Stimulated activated CD4-positive, alpha-beta T cell treated with anti-CD3 and anti-CD28 coated beads, Interleukin-4, amount 100 ng/mL, for 1 hour (primary cell): ENCODE data around the gene ATF7.
"Not testable (repeated sequence)": the region's sequence is repeated elsewhere in the genome, so short reads cannot be mapped to it uniquely, and the experiment has no call there.

Source experiments
- DNase-seq: peaks from one replicate; pipeline ENCODE4 v3.0.0-alpha.2; 2020

The ATF7 gene

GRCh38 chr12:53564278-53564677, 61.9 kb downstream of the ATF7 start:
- no peak for DNase-seq

- DNase-seq, result no peak
These were observed 62.6 kb downstream of the ATF7 start for GRCh38 chr12:53563452-53564028.

DNA sequence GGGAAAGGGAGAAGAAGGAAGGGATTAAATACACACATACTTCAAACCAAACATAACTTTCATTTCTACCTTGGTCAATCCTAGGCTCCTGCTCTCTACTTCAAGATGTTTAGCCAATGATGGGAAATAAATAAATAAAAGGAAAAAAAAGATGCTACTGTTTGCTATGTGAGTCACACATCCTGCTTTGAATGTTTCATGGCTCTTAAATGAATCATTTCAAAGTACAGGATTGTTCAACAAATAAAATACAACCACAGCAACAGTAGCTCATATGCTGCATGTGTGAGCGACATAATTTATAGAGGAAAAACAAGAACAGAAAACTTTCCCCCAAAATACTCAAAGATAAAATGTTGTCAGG, 64.6 kb downstream of the ATF7 start:
- no peak for DNase-seq

DNA sequence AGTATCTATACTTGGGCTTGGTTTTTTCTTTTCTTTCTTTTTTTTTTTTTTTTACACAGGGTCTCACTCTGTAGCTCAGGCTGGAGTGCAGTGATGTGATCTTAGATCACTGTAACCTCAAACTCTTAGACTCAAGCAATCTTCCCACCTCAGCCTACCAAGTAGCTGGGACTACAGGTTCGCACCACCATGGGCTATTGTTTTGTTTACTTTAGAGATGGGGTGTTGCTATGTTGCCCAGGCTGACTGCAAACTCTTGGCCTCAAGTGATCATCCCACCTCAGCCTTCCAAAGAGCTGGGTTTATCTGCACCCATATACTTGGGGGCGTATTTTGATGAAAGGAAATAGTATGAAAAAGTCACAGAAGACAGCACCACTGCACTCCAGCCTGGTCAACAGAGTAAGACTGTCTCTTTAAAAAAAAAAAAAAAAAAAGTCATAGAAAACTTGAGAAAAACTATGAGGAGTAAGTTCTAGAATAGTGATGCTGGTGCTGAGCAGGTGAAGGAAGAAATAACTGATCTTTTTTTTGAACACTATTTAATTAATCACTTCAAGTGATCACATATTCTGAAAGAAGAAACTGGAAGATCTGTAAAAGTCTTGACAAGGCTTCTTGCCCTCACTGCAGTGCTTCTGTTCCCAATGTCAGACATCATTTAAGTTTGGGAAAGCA, 65.1 kb downstream of the ATF7 start:
- DNase-seq, result no peak

DNA sequence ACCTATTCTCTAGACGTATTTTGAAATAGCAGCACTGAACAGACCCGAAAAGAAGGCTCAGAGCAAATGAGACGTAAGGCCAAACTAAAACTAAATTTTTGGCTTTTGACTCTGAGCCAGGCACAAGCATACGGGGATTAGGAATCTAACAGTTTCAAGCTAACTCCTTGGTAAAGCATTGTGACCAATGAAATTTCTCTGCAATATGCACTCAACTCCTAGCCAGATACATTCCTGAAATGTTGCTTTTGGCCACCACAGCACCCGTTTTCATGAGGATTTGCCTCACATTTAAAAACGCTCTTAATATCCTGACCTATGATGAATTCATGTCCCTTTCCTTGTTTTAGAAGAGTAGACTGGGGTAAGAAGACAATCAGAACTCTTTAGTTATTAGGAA, 65.8 kb downstream of the ATF7 start:
- DNase-seq, result no peak

GRCh38 chr12:53558631-53559030, 67.6 kb downstream of the ATF7 start:
- no peak for DNase-seq

DNA sequence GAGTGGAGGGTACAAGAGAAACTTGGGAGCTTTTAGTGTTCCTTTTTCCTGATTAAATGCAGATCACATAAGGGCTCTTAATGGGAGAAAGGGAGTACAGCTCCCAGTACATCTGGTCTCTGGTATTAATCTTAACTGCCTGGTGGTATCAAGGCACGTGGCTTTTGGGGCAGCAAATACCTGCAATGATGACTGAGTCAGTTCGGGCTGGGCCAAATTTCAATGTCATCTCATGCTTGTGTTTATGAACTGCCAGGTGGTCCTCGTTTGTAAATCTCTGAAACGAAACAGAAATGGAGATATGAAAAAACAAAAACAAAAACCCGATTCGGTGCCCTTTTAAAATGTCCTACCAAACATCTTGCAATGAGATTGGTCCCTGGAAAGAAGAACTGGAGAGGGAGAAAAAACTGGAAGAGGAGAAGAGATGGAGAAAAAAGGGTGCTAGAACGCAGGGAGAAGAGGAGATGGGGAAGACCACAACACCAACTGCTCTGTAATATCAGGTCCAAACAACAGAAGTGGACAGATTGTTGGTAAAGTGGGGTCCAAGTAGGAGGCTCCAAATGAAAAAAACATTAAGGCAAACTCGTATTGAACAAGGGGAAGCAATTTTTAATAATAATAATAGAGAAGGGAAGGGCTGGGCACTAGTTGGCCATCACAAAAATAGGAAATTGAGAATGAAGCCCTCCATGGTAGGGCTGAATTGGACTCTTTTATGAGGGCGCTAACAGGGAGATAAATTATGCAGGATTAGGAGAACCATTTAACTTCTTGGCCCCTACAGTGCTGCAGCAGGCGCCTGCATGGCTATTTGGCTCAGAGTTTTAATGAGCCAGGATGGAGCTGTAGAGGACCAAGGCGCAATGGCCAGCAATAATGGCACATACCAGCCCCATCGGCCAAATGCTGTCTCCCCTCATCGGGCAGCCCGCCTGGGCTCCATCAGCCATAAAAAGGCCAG, 73.5 kb downstream of the ATF7 start:
- DNase-seq, result no peak

DNA sequence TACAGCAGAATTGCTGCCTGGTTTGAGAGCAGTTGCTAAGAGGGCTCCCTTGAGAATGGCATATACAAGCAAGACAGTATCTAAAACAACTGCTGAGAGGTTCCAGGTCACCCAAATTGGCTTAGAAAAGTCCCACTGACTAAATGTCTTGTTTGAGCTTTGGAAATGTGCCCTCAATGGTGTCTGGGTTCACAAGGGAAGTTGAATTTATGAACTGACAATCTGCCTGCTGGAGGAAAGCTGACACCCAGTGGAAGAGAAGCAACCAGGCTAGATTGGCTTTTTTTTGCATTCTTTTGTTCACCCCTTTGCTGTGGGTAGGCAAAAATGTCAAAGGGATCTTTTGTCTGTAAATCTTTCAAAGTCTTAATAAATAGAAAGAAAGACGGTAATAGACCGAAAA, 74.3 kb downstream of the ATF7 start:
- no peak for DNase-seq

GRCh38 chr12:53550595-53550994, 75.6 kb downstream of the ATF7 start:
- DNase-seq, result no peak

- DNase-seq, result not testable (repeated sequence)
These were observed 76.1 kb downstream of the ATF7 start for GRCh38 chr12:53550131-53550530.

- not testable (repeated sequence) for DNase-seq
These were observed 77.8 kb downstream of the ATF7 start for GRCh38 chr12:53548354-53548753.

DNA sequence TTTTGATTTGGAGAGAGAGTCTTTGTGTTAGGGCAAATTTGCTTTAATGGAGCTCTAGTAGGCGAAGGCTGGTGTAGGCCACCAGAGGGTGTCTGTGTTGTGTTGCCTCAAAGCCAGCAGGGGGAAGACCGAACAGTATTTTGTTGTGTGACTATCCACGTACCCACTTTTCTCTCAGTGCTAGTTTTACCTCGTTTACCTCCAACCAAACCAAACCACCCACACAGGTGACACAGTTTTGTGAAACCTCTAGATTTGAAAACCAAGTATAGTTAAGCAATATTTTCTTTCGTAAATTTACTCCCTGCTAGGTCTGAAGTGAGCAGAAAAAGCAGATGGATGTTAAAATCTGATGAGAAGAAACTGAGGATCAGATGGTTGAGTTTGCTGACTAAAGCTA, 82.6 kb downstream of the ATF7 start:
- peak; percentile 43 for DNase-seq

- DNase-seq, result no peak
These were observed 86.7 kb downstream of the ATF7 start for GRCh38 chr12:53539526-53539925.

DNA sequence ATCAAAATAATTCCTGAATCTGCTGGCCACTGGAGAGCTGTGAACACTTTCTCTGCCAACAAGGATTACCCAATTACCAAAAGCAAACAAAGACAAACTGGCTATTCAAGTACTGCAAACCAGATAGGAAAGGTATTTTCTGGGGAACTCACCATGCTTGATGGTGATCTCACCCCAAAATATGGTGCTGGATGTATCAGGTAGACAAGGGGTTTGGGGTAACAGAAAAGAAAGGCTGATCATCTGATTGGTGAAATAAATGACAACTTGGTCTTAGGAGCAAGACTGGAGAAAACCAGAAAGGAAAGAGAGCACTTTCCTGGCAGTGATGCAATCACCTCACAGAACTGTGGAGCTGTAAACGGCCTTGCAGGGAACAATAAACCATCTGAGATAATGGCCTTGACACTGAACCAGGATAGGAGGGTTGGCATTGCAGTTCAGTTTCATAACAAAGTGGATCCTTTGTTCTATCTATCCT, 87.9 kb downstream of the ATF7 start:
- no peak for DNase-seq

GRCh38 chr12:53536962-53537361, 89.2 kb downstream of the ATF7 start:
- DNase-seq, result no peak

GRCh38 chr12:53533471-53533870, 92.7 kb downstream of the ATF7 start:
- no peak for DNase-seq

- no peak for DNase-seq
These were observed 93.4 kb downstream of the ATF7 start for GRCh38 chr12:53532524-53533445.

DNA sequence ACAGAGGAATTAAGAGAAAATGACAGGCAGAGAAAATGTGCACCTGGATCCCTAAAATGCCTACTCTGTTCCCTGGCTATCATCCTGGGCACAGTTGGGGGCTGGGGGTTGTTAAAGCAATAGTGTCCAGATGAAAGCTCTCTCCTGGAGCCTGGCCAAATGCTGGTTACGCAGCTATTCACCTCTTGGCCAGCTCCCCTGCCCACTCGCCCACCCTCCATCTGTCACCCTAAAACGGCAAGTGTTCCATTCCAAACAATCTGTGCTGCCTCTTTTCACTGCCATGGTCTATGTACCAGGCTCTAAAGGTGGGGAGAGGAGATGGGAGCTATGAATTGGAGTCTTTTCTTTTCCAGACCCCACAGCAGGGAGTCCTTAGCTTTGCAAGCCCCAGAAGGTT, 94.2 kb downstream of the ATF7 start:
- DNase-seq, result no peak

DNA sequence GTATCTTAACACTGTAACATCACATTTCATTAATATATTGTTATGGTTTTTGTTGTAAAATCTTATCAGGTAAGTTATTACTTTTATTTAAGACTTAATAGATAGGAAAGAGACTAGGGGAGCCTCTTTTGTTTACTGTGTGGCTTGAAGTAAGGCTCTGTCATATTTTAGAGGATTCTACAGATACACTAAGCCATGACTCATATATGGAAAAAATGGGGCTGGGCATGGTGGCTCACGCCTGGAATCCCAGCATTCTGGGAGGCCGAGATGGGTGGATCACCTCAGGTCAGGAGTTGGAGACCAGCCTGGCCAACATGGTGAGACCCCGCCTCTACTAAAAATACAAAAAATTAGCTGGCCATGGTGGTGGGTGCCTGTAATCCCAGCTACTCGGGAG, 95.3 kb downstream of the ATF7 start:
- DNase-seq, result no peak

DNA sequence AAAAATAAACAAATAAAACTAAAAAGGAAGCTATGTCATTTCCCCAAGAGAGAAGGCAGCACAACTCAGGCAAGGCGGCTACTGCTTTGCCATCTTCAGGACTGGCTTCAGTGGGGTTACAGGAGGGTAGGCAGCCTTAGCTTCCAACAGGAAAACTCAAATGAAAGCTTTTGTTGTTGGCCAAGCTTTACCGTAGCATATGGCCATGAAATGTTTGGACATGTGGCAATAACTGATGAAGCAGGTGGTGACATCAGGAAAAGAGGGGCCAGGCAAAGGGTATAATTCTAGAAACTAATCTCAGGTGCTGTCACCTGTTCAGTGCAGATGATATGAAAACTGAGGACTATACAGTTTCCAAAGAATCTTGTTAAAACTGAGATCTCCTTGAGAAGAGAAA, 96.1 kb downstream of the ATF7 start:
- no peak for DNase-seq

DNA sequence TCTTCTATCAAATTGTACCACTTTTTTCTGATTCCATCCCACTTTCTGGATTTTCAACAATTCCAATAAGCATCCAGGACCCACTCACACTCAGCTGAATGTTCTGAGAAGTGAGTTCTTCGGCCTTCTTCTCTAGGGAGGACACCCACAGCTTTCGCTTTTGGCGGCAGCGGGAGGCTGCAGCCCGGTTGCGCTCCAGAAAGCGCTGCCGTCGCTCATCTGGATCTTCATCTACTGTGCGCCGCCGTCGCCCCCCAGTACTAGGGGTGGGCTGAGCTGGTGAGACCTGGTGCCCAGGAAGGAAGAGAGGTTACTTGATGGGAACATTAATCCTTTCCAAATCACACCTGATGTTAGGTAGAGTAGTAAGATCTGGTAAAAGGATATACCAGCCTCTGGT, 101.7 kb downstream of the ATF7 start:
- no peak for DNase-seq

DNA sequence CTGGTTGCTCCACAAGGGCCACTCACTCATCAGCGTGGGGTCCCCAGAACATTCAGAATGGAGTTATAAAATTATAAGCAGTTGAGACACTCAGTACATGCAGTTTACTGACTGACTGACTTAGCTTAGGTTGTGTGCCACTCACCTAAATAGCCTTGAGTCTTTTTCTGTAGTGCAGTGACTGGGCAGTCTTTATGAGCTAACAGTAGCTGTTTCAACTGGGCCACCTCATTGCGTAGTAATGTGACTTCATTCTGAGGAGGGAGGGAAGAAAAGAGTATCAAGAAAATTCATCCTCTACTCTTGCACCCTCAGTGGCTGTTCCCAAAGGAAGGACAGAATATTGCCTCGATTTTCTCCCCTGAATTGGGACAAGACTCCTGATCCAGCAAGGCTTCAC, 103.1 kb downstream of the ATF7 start:
- no peak for DNase-seq

DNA sequence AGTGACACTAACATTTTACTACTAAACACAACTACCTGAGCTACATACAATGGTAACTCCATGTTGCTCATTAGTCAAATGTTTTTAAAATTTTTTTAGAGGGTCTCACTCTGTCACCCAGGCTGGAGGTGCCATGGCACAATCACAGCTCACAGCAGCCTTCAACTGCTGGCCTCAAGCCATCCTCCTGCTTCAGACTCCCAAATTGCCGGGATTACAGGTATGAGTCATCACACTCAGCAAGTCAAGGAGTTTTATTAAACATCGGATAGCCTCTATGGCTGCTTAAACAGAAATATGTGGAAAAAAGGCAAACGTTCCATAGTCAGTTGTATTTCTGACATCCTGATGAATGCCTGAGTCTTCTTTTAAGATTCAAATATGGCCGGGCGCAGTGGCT, 107.8 kb downstream of the ATF7 start:
- DNase-seq, result no peak
